Esophagus muscularis mucosa (tissue), 3 donors: Measurements from ENCODE around the gene RHOT2.

Source experiments
- CTCF ChIP-seq, 3 experiments: fragments of 200-600 bp in 2 of 3; fragments of 450-650 bp in 1 of 3; sonication (generic) in 2 of 3; IDR thresholded peaks; one replicate each; pipeline ENCODE4 v1.5.1; 2017 to 2019; ENCODE audit warnings: antibody characterized with exemption in 3 of 3, mild to moderate bottlenecking in 2 of 3, moderate library complexity in 1 of 3
- POLR2AphosphoS5 ChIP-seq, 2 donors: sonication (generic); formaldehyde crosslinking; IDR thresholded peaks; one replicate each; pipeline ENCODE4 v1.6.1; 2017; ENCODE audit warnings: antibody characterized with exemption in 2 of 2

DNA sequence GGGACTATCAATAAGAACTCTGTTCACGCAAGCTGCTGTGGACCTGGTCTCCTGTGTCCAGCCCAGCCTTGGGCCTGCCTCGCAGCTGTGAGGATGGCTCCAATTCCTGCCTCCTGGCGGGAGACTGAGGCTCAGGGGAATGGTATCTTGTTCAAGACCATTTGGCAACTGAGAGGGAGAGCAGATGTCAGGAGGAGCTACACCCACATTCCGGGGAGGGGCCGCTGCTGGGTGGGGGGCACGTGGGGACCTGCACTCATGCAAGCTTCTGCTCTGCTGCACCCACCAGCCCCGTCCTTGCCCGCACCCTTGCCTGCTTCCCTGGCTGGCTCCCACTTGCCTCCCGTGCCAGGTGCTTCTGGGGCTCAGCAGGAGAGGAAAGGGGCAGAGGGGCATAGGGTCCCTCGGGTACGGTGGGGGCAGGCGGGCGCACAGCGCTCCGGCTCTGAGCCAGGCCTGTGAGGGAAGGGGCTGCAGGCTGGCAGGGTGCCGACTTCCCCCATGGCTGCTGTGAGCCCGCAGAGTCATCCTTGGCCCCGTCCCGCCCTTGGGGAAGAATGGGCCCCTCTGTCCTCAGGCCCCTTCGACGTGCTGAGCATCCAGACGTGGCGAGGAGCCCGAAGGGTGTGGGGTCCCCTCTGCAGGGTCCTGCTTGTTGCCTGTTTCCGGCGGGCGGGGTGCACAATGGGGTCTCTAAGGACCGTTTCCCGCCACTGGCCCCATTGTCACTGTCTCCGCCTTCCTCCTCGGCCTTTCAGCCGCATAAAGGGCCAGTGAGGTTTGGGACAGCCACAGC is 49.7 kb downstream of the RHOT2 start:
- TF ChIP-seq CTCF (IDR thresholded peaks at IDR 0.05): no peak
- no peak for TF ChIP-seq POLR2AphosphoS5 (IDR thresholded peaks at IDR 0.05)
